T-helper 22 cell (primary cell): ENCODE measurements around the gene MACROH2A2.
"Not testable (repeated sequence)": the region's sequence is repeated elsewhere in the genome, so short reads cannot be mapped to it uniquely, and the experiment has no call there.

Experiments used
- DNase-seq: peaks from one replicate; pipeline ENCODE4 v3.0.0-alpha.2; 2020; ENCODE audit warnings: low read depth

Gene MACROH2A2

GRCh38 chr10:70052462-70053217 is at the start of gene MACROH2A2:
Gene MACROH2A2, plus strand, starts transcription at chr10:70052846. Its CDS starts 22,813 bp downstream, at chr10:70075659.
- no peak for DNase-seq

GRCh38 chr10:70007116-70007820 is 45.4 kb upstream of the MACROH2A2 start:
- DNase-seq: no peak

GRCh38 chr10:70031215-70031614 is 21.4 kb upstream of the MACROH2A2 start:
- no peak for DNase-seq

GRCh38 chr10:70032667-70033289 is 19.9 kb upstream of the MACROH2A2 start:
- no peak for DNase-seq

- no peak for DNase-seq
Observed at GRCh38 chr10:70034232-70034631, 18.4 kb upstream of the MACROH2A2 start.

GRCh38 chr10:70035531-70035930 is 17.1 kb upstream of the MACROH2A2 start:
- no peak for DNase-seq

GRCh38 chr10:70038923-70039322 is 13.7 kb upstream of the MACROH2A2 start:
- no peak for DNase-seq

GRCh38 chr10:70041016-70041415 is 11.6 kb upstream of the MACROH2A2 start:
- no peak for DNase-seq

GRCh38 chr10:70041739-70042138 is 10.9 kb upstream of the MACROH2A2 start:
- DNase-seq: not testable (repeated sequence)

GRCh38 chr10:70047066-70047465 is 5.6 kb upstream of the MACROH2A2 start:
- DNase-seq: not testable (repeated sequence)

- DNase-seq: no peak
Observed at GRCh38 chr10:70048030-70048723, 4.5 kb upstream of the MACROH2A2 start.

GRCh38 chr10:70051848-70052247 is 798 bp upstream of the MACROH2A2 start:
- no peak for DNase-seq

GRCh38 chr10:70053218-70053840 is 683 bp downstream of the MACROH2A2 start:
- DNase-seq: no peak

- no peak for DNase-seq
Observed at GRCh38 chr10:70053841-70054288, 1.2 kb downstream of the MACROH2A2 start.

- no peak for DNase-seq
Observed at GRCh38 chr10:70054902-70055301, 2.3 kb downstream of the MACROH2A2 start.

GRCh38 chr10:70055550-70055949 is 2.9 kb downstream of the MACROH2A2 start:
- DNase-seq: no peak

GRCh38 chr10:70057306-70057705 is 4.7 kb downstream of the MACROH2A2 start:
- DNase-seq: no peak

GRCh38 chr10:70060389-70060788 is 7.7 kb downstream of the MACROH2A2 start:
- DNase-seq: no peak

- DNase-seq: no peak
Observed at GRCh38 chr10:70063418-70064098, 10.9 kb downstream of the MACROH2A2 start.

- DNase-seq: no peak
Observed at GRCh38 chr10:70064486-70064885, 11.8 kb downstream of the MACROH2A2 start.

- DNase-seq: no peak
Observed at GRCh38 chr10:70066190-70066589, 13.5 kb downstream of the MACROH2A2 start.
